HEK293 (cell line): ENCODE results near the gene PIP4K2C.

Experiments used
- CTCF ChIA-PET: fragments of 350-600 bp; formaldehyde crosslinking; extraction: SDS; loops from one replicate; lab custom pipeline; 2021; ENCODE audit warnings: antibody characterized with exemption; lab: Yijun Ruan, JAX
- POLR2A ChIA-PET: fragments of 300-600 bp; formaldehyde crosslinking; extraction: SDS; loops from one replicate; lab custom pipeline; 2020; ENCODE audit warnings: antibody characterized with exemption, inconsistent platforms; lab: Yijun Ruan, JAX
- H3K27ac ChIP-seq: fragments of 200-500 bp; sonication (Bioruptor generic); 2 replicates; pipeline ENCODE4 v1.5.1; 2014; ENCODE audit warnings: low read depth, low read length, control low read depth, inconsistent platforms; ENCODE audit errors: extremely low read depth
- H3K36me3 ChIP-seq, 2 experiments: fragments of 200-500 bp in 1 of 2; sonication (Bioruptor generic) in 1 of 2; 1 replicate in 1 of 2; 2 replicates in 1 of 2; pipeline ENCODE4 v1.5.1; 2014 to 2017; ENCODE audit warnings: inconsistent platforms in 2 of 2, low read length in 2 of 2; ENCODE audit not compliant: control insufficient read depth in 2 of 2, insufficient read depth in 1 of 2
- H3K4me1 ChIP-seq: fragments of 200-500 bp; sonication (Bioruptor generic); 2 replicates; pipeline ENCODE4 v1.5.1; 2014; ENCODE audit warnings: mild to moderate bottlenecking, low read length, inconsistent platforms; ENCODE audit not compliant: control insufficient read depth, insufficient read depth
- H3K4me3 ChIP-seq: 2 replicates; pipeline ENCODE4 v1.5.1; 2011; ENCODE audit warnings: low read depth, mild to moderate bottlenecking, control low read depth, low read length, moderate library complexity
- H3K9me3 ChIP-seq: fragments of 200-500 bp; sonication (Bioruptor generic); 2 replicates; pipeline ENCODE4 v1.5.1; 2014; ENCODE audit warnings: low read depth, low read length, inconsistent platforms; ENCODE audit not compliant: control insufficient read depth, insufficient read depth
- EGR2 ChIP-seq: fragments of 450-650 bp; formaldehyde crosslinking; IDR thresholded peaks from 2 replicates; pipeline ENCODE4 v1.5.1; 2016; ENCODE audit warnings: low read depth, missing biosample characterization, missing genetic modification characterization
- GLI2 ChIP-seq: fragments of 450-650 bp; formaldehyde crosslinking; IDR thresholded peaks from 2 replicates; pipeline ENCODE4; 2017; ENCODE audit warnings: missing biosample characterization, missing genetic modification characterization, low read depth, borderline replicate concordance
- GLIS1 ChIP-seq: fragments of 450-650 bp; formaldehyde crosslinking; IDR thresholded peaks from 2 replicates; pipeline ENCODE4 v1.5.1; 2016; ENCODE audit warnings: missing biosample characterization, missing genetic modification characterization
- MEIS1 ChIP-seq: sonication (generic); formaldehyde crosslinking; IDR thresholded peaks from 2 replicates; pipeline ENCODE4 v1.8.1; 2022; ENCODE audit warnings: missing genetic modification reagents, mild to moderate bottlenecking, borderline replicate concordance
- MYNN ChIP-seq: fragments of 450-650 bp; formaldehyde crosslinking; IDR thresholded peaks from 2 replicates; pipeline ENCODE4 v1.5.1; 2016; ENCODE audit warnings: missing biosample characterization, missing genetic modification characterization, borderline replicate concordance
- OSR2 ChIP-seq: fragments of 450-650 bp; formaldehyde crosslinking; IDR thresholded peaks from 2 replicates; pipeline ENCODE4 v1.5.1; 2016; ENCODE audit warnings: missing biosample characterization, missing genetic modification characterization
- OVOL3 ChIP-seq: fragments of 450-650 bp; formaldehyde crosslinking; IDR thresholded peaks from 2 replicates; pipeline ENCODE4 v1.5.1; 2016; ENCODE audit warnings: missing biosample characterization, missing genetic modification characterization
- PBX3 ChIP-seq: sonication (generic); formaldehyde crosslinking; IDR thresholded peaks from 2 replicates; pipeline ENCODE4 v1.8.1; 2022; ENCODE audit warnings: mild to moderate bottlenecking, moderate library complexity, missing genetic modification reagents
- PRDM10 ChIP-seq: fragments of 450-650 bp; formaldehyde crosslinking; IDR thresholded peaks from 2 replicates; pipeline ENCODE4 v1.5.1; 2016; ENCODE audit warnings: missing biosample characterization, missing genetic modification characterization
- SP3 ChIP-seq: fragments of 450-650 bp; formaldehyde crosslinking; IDR thresholded peaks from 2 replicates; pipeline ENCODE4 v1.5.1; 2016; ENCODE audit warnings: missing biosample characterization, missing genetic modification characterization
- TRIM28 ChIP-seq: IDR thresholded peaks from 2 replicates; pipeline ENCODE4 v1.6.1; 2011; ENCODE audit warnings: low read length, control low read depth, borderline replicate concordance
- YY1 ChIP-seq: fragments of 450-650 bp; formaldehyde crosslinking; IDR thresholded peaks from 2 replicates; pipeline ENCODE4 v1.5.1; 2018; ENCODE audit warnings: missing biosample characterization, missing genetic modification characterization
- ZBTB21 ChIP-seq: fragments of 450-650 bp; formaldehyde crosslinking; IDR thresholded peaks from 2 replicates; pipeline ENCODE4 v1.5.1; 2017; ENCODE audit warnings: missing biosample characterization, missing genetic modification characterization
- ZBTB44 ChIP-seq: fragments of 450-650 bp; IDR thresholded peaks from 2 replicates; pipeline ENCODE4 v1.5.1; 2018; ENCODE audit warnings: missing biosample characterization, mild to moderate bottlenecking, missing genetic modification characterization
- ZFHX2 ChIP-seq: fragments of 450-650 bp; formaldehyde crosslinking; conservative IDR thresholded peaks from 2 replicates; pipeline ENCODE4 v1.5.1; 2016; ENCODE audit warnings: missing biosample characterization, missing genetic modification characterization
- ZNF138 ChIP-seq: fragments of 450-650 bp; formaldehyde crosslinking; IDR thresholded peaks from 2 replicates; pipeline ENCODE4 v1.5.1; 2016; ENCODE audit warnings: missing biosample characterization, missing genetic modification characterization, borderline replicate concordance
- ZNF18 ChIP-seq: fragments of 450-650 bp; formaldehyde crosslinking; IDR thresholded peaks from 2 replicates; pipeline ENCODE4 v1.5.1; 2016; ENCODE audit warnings: missing biosample characterization, missing genetic modification characterization
- ZNF324 ChIP-seq: fragments of 450-650 bp; formaldehyde crosslinking; IDR thresholded peaks from 2 replicates; pipeline ENCODE4 v1.5.1; 2016; ENCODE audit warnings: missing biosample characterization, missing genetic modification characterization
- ZNF423 ChIP-seq: fragments of 450-650 bp; formaldehyde crosslinking; IDR thresholded peaks from 2 replicates; pipeline ENCODE4 v1.5.1; 2016; ENCODE audit warnings: missing biosample characterization, missing genetic modification characterization
- ZNF510 ChIP-seq: fragments of 450-650 bp; formaldehyde crosslinking; IDR thresholded peaks from 2 replicates; pipeline ENCODE4 v1.5.1; 2018; ENCODE audit warnings: mild to moderate bottlenecking, missing genetic modification characterization, missing biosample characterization; ENCODE audit not compliant: insufficient replicate concordance
- ZNF645 ChIP-seq: fragments of 450-650 bp; formaldehyde crosslinking; IDR thresholded peaks from 2 replicates; pipeline ENCODE4; 2016; ENCODE audit warnings: missing biosample characterization, missing genetic modification characterization
- ZSCAN23 ChIP-seq: fragments of 450-650 bp; formaldehyde crosslinking; IDR thresholded peaks from 2 replicates; pipeline ENCODE4 v1.5.1; 2016; ENCODE audit warnings: missing biosample characterization, missing genetic modification characterization
- ZSCAN5A ChIP-seq: fragments of 450-650 bp; formaldehyde crosslinking; IDR thresholded peaks from 2 replicates; pipeline ENCODE4 v1.5.1; 2016; ENCODE audit warnings: missing biosample characterization, missing genetic modification characterization

The PIP4K2C gene

GRCh38 chr12:57553343-57554202 lies 37.4 kb upstream of the PIP4K2C start (continued):
- no peak for TF ChIP-seq ZBTB44 (tag by site-specific recombination)
- no peak for TF ChIP-seq ZSCAN5A (tag by site-specific recombination)
- TF ChIP-seq ZNF510 = no peak
- TF ChIP-seq ZNF324 (tag by site-specific recombination) = no peak
- TF ChIP-seq GLIS1 (tag by site-specific recombination) = peak; percentile 38
- TF ChIP-seq EGR2 (tag by site-specific recombination) = peak; percentile 88
- no peak for TF ChIP-seq MEIS1 (CRISPR knock-in tag)
- no peak for TF ChIP-seq ZNF138 (tag by site-specific recombination)
- no peak for TF ChIP-seq ZSCAN23 (tag by site-specific recombination)
- TF ChIP-seq ZBTB21 (tag by site-specific recombination) = no peak
- no peak for TF ChIP-seq SP3 (tag by site-specific recombination)

- no peak overlapping the region for H3K27ac ChIP-seq
- ChIA-PET CTCF (no interaction called here), POLR2A (no interaction called here)
- H3K9me3 ChIP-seq = no peaks in the 10 kb centered on the region
- peaks cover 2% of the 10 kb centered on the region; the same call in 1 of the 2 replicates for H3K4me1 ChIP-seq
- H3K4me3 ChIP-seq = no peak overlapping the region
- H3K36me3 ChIP-seq = no peaks in the 10 kb centered on the region
- no peak for TF ChIP-seq GLI2 (tag by site-specific recombination)
- TF ChIP-seq PBX3 (CRISPR knock-in tag) = no peak
- TF ChIP-seq ZNF423 (tag by site-specific recombination) = no peak
- TF ChIP-seq ZNF645 = no peak
- TF ChIP-seq YY1 = no peak
- no peak for TF ChIP-seq OVOL3
Measured at GRCh38 chr12:57554453-57554852, 36.5 kb upstream of the PIP4K2C start.

- CTCF ChIA-PET = no interaction called here
- Histone ChIP-seq H3K36me3 (no peaks in the 10 kb centered on the region), H3K27ac (no peak overlapping the region), H3K9me3 (no peaks in the 10 kb centered on the region), H3K4me1 (peaks cover 2% of the 10 kb centered on the region; the same call in 1 of the 2 replicates), H3K4me3 (no peak overlapping the region)
- TF ChIP-seq EGR2 (tag by site-specific recombination) (peak; percentile 75), ZNF18 (no peak), ZFHX2 (peak; percentile 60), MYNN (tag by site-specific recombination) (no peak), TRIM28 (no peak), PRDM10 (no peak), OSR2 (tag by site-specific recombination) (no peak)
- POLR2A ChIA-PET = no interaction called here
Measured at GRCh38 chr12:57554897-57555296, 36.1 kb upstream of the PIP4K2C start.
